A673 (cell line): ENCODE measurements around the gene KRT80.

Experiments used
- EZH2 ChIP-seq: fragments of 200-600 bp; sonication (generic); IDR thresholded peaks from 2 replicates; pipeline ENCODE4 v1.6.1; 2017; ENCODE audit warnings: borderline replicate concordance, low read depth, mild to moderate bottlenecking, mixed read lengths, antibody characterized with exemption, low read length; ENCODE audit not compliant: poor library complexity, severe bottlenecking
- TF ChIP-seq, protein P1 (sequence below): fragments of 300-800, 200-600 bp; sonication (generic); conservative IDR thresholded peaks from 2 replicates; pipeline ENCODE4 v1.5.1; 2017; ENCODE audit warnings: low read depth, mild to moderate bottlenecking, antibody characterized with exemption, low read length, moderate library complexity, mixed read lengths

DNA sequence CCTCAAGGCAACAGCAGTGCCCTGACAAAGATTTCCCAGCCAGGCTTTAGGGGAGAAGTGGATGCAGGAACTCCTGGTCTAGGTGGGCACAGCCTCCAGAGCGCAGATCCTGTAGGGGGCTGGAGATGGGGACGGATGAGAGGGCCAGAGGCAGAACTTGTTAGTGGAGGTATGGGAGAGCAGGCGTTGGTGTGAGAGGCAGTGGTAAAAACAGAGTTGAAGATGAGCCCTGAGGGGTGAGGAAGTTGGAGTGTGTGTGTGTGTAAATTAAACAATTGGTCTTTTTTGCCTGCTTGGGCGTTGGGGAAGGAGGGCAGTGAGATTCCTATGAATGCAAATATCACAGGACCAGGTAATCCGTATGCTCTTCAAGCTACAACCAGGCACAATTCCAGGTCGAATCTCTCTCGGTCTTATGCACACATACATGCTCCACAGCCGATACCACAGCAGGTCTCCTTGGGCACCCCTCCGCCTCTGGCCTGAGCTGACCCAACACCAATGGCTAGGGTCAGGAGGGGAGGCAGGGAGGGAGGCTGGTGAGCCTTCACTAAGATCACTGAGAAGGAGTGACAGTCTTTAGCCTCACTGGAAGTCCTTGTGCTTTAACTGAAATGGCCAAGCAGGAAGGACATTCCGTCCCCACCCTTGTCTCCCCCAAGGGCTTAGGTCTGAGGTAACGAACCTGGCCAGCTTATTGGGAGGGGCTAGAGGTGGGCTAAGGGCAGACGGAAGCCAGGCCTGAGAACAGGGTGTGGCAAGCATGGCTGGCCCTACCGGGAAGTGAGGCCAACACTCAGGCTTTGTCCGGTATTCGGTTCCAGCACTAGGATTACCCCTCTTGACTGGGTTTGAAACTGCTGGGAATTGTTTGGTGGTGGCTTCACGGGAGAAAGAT, 39.7 kb upstream of the KRT80 start:
- TF ChIP-seq, protein P1, sequence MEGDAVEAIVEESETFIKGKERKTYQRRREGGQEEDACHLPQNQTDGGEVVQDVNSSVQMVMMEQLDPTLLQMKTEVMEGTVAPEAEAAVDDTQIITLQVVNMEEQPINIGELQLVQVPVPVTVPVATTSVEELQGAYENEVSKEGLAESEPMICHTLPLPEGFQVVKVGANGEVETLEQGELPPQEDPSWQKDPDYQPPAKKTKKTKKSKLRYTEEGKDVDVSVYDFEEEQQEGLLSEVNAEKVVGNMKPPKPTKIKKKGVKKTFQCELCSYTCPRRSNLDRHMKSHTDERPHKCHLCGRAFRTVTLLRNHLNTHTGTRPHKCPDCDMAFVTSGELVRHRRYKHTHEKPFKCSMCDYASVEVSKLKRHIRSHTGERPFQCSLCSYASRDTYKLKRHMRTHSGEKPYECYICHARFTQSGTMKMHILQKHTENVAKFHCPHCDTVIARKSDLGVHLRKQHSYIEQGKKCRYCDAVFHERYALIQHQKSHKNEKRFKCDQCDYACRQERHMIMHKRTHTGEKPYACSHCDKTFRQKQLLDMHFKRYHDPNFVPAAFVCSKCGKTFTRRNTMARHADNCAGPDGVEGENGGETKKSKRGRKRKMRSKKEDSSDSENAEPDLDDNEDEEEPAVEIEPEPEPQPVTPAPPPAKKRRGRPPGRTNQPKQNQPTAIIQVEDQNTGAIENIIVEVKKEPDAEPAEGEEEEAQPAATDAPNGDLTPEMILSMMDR, result no peak
- no peak for TF ChIP-seq EZH2
